ENCODE data around the gene IL12B.

DNA sequence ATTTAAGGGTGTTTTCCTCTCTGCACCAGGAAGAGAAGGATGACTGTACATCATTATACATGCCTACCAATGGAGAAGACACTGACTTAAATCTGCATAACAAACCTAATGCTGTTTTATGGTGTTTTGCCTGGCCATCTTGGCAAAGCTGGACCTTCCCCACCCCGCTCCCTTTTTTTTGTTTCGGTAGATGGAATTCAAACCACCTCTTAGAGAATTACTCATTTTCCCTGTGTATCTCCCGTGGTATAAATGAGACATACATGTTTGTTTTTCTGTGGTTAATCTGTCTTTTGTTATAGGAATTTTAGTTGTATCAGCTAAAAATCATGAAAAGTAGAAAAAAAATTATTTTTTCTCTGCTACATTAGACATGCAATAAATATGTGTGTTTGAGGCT is 28.8 kb downstream of the IL12B start:
- TF ChIP-seq, protein P1, sequence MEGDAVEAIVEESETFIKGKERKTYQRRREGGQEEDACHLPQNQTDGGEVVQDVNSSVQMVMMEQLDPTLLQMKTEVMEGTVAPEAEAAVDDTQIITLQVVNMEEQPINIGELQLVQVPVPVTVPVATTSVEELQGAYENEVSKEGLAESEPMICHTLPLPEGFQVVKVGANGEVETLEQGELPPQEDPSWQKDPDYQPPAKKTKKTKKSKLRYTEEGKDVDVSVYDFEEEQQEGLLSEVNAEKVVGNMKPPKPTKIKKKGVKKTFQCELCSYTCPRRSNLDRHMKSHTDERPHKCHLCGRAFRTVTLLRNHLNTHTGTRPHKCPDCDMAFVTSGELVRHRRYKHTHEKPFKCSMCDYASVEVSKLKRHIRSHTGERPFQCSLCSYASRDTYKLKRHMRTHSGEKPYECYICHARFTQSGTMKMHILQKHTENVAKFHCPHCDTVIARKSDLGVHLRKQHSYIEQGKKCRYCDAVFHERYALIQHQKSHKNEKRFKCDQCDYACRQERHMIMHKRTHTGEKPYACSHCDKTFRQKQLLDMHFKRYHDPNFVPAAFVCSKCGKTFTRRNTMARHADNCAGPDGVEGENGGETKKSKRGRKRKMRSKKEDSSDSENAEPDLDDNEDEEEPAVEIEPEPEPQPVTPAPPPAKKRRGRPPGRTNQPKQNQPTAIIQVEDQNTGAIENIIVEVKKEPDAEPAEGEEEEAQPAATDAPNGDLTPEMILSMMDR (IDR thresholded peaks at IDR 0.05) = no peak
- TF ChIP-seq POLR2A (IDR thresholded peaks at IDR 0.05) = no peak
